ENCODE results near the gene CAMK4. TPM values are rescaled to one million over a fixed set of nuclear protein-coding genes. Genes with fewer than 3 reads are reported as not detected.

CAMK4 gene
- total RNA-seq, 4 donors from 2014 or later = 0.19 to 1.1 (median 0.56) TPM

- TF ChIP-seq, protein P1, sequence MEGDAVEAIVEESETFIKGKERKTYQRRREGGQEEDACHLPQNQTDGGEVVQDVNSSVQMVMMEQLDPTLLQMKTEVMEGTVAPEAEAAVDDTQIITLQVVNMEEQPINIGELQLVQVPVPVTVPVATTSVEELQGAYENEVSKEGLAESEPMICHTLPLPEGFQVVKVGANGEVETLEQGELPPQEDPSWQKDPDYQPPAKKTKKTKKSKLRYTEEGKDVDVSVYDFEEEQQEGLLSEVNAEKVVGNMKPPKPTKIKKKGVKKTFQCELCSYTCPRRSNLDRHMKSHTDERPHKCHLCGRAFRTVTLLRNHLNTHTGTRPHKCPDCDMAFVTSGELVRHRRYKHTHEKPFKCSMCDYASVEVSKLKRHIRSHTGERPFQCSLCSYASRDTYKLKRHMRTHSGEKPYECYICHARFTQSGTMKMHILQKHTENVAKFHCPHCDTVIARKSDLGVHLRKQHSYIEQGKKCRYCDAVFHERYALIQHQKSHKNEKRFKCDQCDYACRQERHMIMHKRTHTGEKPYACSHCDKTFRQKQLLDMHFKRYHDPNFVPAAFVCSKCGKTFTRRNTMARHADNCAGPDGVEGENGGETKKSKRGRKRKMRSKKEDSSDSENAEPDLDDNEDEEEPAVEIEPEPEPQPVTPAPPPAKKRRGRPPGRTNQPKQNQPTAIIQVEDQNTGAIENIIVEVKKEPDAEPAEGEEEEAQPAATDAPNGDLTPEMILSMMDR (IDR thresholded peaks at IDR 0.05; ENCODE audit: low read depth) = no peak
Measured at GRCh38 chr5:111453747-111454146, 229.6 kb downstream of the CAMK4 start.

DNA sequence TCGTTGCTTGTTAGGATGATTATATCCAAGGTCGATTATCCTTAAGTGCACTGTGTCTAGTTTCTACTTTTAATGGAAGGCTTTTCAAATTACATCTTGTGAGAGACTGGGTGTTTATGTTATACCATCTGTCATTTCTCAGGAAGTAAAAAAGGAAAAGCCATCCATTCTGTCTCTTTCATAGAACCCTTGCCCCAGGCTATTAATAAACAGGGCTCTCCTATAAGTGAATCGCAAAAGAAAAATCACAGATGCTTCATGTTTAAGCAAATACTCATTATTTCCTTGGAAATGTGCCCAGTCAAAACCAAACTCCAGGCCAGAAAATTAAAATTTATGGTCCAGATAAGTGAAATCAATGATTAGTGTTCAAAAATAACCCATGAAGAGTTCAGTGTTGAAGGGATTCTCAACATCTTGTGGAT, 230.0 kb downstream of the CAMK4 start:
- TF ChIP-seq, protein P1 (IDR thresholded peaks at IDR 0.05; ENCODE audit: low read depth) = no peak

DNA sequence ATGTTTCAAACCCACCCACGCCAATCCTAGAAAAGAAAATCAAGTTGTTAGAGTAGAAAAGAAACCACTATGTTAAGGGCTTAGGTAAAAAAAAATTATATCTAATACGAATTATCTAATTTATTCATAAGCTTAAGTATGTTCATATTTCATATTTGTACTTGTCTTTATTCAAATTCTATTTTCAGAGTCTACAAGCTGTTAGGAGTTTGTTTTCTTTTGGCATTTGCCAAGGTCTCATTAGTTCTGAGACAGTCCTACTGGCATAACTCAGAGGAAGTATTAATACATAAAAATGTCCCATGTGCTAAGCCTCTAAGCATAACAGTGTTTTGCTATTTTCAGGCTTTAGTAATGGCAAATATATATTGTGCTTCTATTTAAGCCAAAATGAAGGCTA, 230.6 kb downstream of the CAMK4 start:
- TF ChIP-seq, protein P1 (IDR thresholded peaks at IDR 0.05; ENCODE audit: low read depth) = no peak

- TF ChIP-seq, protein P1 (IDR thresholded peaks at IDR 0.05; ENCODE audit: low read depth) = no peak
Measured at GRCh38 chr5:111461255-111461671, 237.1 kb downstream of the CAMK4 start.

DNA sequence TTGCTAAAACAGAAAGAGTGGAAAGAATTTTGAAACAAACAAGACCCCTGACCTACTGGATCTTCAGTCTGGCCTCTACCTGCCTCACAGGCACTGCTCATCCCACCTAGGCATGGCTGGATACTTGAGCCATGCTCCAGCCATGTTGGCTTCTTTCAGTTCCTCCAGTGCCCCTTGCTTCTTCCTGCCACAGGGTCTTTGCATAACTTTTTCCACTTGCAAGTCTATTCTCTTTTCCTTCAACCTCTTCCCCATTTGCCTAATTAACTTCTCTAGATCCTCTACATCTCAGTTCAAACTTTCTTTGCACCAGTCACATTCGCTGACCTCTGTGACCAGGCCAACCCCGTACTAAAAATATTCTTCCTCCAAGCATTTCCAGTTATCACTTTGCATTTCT, 237.8 kb downstream of the CAMK4 start:
- TF ChIP-seq, protein P1 (IDR thresholded peaks at IDR 0.05; ENCODE audit: low read depth) = no peak

DNA sequence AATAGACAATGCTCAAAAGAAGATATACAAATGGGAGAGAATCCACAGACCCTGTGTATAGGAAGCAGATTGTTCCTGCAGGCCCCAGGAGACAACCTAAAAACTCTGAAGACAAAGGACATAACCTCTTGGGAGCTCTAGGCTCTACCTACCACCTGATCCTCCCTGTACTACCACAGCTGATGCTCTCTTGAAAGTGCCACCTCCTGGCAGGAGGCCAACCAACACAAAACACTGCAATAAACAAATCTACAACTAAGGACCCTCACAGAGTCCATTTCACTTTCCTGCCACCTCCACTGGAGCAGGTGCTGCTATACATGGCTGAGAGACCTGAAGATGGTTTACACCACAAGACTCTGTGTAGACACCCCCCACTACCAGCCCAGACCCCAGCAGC, 239.1 kb downstream of the CAMK4 start:
- TF ChIP-seq, protein P1 (IDR thresholded peaks at IDR 0.05; ENCODE audit: low read depth) = no peak

DNA sequence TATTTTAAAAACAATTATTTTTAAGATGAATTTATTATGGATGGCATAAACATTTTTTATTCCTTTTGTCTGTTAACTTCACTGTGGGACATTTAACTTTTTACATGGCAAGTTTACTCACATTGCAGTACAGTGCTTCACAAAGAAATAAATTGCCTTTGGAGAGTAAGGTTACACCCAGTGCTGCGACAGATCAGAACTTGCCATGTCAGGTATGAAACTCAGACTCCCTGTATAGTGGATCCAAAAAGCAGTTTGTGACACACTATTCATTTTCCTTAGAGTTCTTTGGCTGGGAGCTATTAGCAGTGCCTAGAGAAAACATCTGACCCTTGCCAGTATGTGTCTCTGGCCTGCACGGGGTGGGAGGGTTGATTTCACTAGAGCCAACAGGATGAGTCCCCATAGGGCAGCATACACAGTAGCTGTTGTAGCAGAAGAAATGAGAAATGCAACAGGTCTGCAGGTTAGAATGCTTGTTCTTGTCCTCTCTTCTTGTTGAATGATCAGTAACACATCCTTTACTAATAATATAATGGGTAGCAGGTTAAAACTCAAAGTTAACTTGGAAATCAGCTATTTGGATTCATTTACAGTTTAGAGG, 245.2 kb downstream of the CAMK4 start:
- TF ChIP-seq, protein P1 (IDR thresholded peaks at IDR 0.05; ENCODE audit: low read depth) = no peak
